Uterus (tissue), 4 donors: ENCODE data around the gene ACVR1. TPM values are rescaled to one million over a fixed set of nuclear protein-coding genes. Genes with fewer than 3 reads are reported as not detected.
"Not testable (repeated sequence)": the region's sequence is repeated elsewhere in the genome, so short reads cannot be mapped to it uniquely, and the experiment has no call there.

Experiments
- DNase-seq, 2 donors: peaks; one replicate each; pipeline ENCODE4 v3.0.0-alpha.2; 2019 to 2020
- H3K27ac ChIP-seq, 2 donors: fragments of 200-600 bp; sonication (generic); 1 replicate in 1 of 2; 2 replicates in 1 of 2; pipeline ENCODE4 v1.5.1; 2016 to 2018
- H3K27me3 ChIP-seq, 2 donors: fragments of 200-600 bp; sonication (generic); one replicate each; pipeline ENCODE4 v1.5.1; 2018 to 2019; ENCODE audit warnings: control low read depth in 1 of 2
- H3K36me3 ChIP-seq, 2 donors: fragments of 200-600 bp; sonication (generic); one replicate each; pipeline ENCODE4 v1.5.1; 2019; ENCODE audit warnings: control low read depth in 1 of 2
- H3K4me1 ChIP-seq, 2 donors: fragments of 200-600 bp; sonication (generic); one replicate each; pipeline ENCODE4 v1.5.1; 2018 to 2019; ENCODE audit warnings: control low read depth in 1 of 2
- H3K4me3 ChIP-seq, 2 donors: fragments of 200-600 bp; sonication (generic); 1 replicate in 1 of 2; 2 replicates in 1 of 2; pipeline ENCODE4 v1.5.1; 2018 to 2019; ENCODE audit warnings: mild to moderate bottlenecking in 1 of 2
- H3K9me3 ChIP-seq, 2 donors: fragments of 200-600 bp; sonication (generic); one replicate each; pipeline ENCODE4 v1.5.1; 2019; ENCODE audit warnings: control low read depth in 1 of 2
- CTCF ChIP-seq, 4 experiments: fragments of 200-600 bp in 2 of 4; fragments of 450-650 bp in 2 of 4; sonication (generic) in 2 of 4; IDR thresholded peaks; one replicate each; pipeline ENCODE4 v1.5.1; 2016 to 2019; ENCODE audit warnings: antibody characterized with exemption in 4 of 4, mild to moderate bottlenecking in 2 of 4, moderate library complexity in 1 of 4
- POLR2A ChIP-seq, 2 donors: fragments of 450-650 bp; IDR thresholded peaks; one replicate each; pipeline ENCODE4 v1.6.1; 2016; ENCODE audit warnings: antibody characterized with exemption in 2 of 2, mild to moderate bottlenecking in 1 of 2, moderate library complexity in 1 of 2
- intact Hi-C: fragments of 100-400 bp; cut with DNase I; formaldehyde crosslinking; loops from one replicate; pipeline ENCODE4 v1.15.1; 2023; ENCODE audit warnings: low total_unique reads
- total RNA-seq, 4 donors: library from RNA; depleted of rRNA in 3 of 4; stranded (reverse); fragments of >200 nt in 3 of 4; gene quantifications; one replicate each; pipeline versions ENCODE4 v1.1.0 to v1.2.4, GENCODE V29; 2014 to 2023
- donor health status: DM: yes; HTN: yes; CAD: no.

ACVR1 gene
- total RNA-seq, 4 donors from 2014 or later: 30.3 to 398 (median 46.7) TPM

GRCh38 chr2:157759855-157760254, 116.3 kb downstream of the ACVR1 start:
- Histone ChIP-seq H3K9me3 (peaks cover 0 to 27% of the 10 kb centered on the region in 2 donors), H3K4me3 (no peak overlapping the region), H3K27ac (no peak overlapping the region), H3K36me3 (no peaks in the 10 kb centered on the region), H3K4me1 (no peaks in the 10 kb centered on the region), H3K27me3 (no peaks in the 10 kb centered on the region)
- DNase-seq: no peak
- intact Hi-C loops: no loop called here
- TF ChIP-seq POLR2A (IDR thresholded peaks at IDR 0.05) (no peak), CTCF (IDR thresholded peaks at IDR 0.05) (no peak)

DNA sequence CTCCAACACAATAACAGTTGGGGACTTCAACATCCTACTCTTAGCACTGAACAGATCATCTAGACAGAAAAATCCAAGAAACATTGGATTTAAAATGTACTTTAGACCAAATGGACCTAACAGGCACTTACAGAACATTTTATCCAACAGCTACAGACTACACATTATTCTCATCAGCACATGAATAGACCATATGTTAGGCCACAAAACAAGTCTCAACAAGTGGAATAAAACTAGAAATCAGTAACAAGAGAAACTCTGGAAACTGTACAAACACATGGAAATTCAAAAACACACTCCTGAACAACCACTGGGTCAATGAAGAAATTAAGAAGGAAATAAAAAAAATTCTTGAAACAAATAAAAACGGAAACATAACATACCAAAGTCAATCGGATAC, 117.5 kb downstream of the ACVR1 start:
- intact Hi-C loops: no loop called here
- Histone ChIP-seq H3K4me1 (no peaks in the 10 kb centered on the region), H3K27me3 (no peaks in the 10 kb centered on the region), H3K4me3 (no peak overlapping the region), H3K9me3 (peaks cover 0 to 27% of the 10 kb centered on the region in 2 donors), H3K36me3 (no peaks in the 10 kb centered on the region), H3K27ac (no peak overlapping the region)
- DNase-seq: no peak
- TF ChIP-seq CTCF (IDR thresholded peaks at IDR 0.05) (no peak), POLR2A (IDR thresholded peaks at IDR 0.05) (no peak)

DNA sequence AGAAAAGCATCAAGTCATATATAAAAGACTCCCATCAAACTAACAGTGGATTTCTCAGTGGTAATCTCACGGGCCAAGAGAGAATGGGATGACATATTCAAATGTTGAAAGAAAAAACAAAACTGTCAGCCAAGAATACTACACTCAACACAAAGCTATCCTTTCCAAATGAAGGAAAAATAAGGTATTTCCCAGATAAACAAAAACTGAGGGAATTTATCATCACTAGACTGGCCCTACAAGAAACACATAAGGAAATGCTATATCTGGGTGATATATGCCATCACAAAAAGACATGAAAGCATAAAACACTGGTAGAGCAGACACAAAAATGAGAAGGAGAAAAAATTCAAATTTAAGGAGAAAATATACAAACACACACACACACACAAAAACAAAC, 118.6 kb downstream of the ACVR1 start:
- TF ChIP-seq CTCF (IDR thresholded peaks at IDR 0.05): no peak
- no peak for TF ChIP-seq POLR2A (IDR thresholded peaks at IDR 0.05)
- intact Hi-C loops: no loop called here
- H3K27me3 ChIP-seq: no peaks in the 10 kb centered on the region
- peaks cover 0 to 27% of the 10 kb centered on the region in 2 donors for H3K9me3 ChIP-seq
- no peak overlapping the region for H3K27ac ChIP-seq
- H3K4me1 ChIP-seq: no peaks in the 10 kb centered on the region
- no peak for DNase-seq
- H3K36me3 ChIP-seq: no peaks in the 10 kb centered on the region
- no peak overlapping the region for H3K4me3 ChIP-seq

GRCh38 chr2:157756447-157756846, 119.7 kb downstream of the ACVR1 start:
- H3K27me3 ChIP-seq, intact Hi-C loops, H3K4me1 ChIP-seq, H3K27ac ChIP-seq, DNase-seq, H3K36me3 ChIP-seq, H3K4me3 ChIP-seq: not testable (repeated sequence)
- H3K9me3 ChIP-seq: peaks cover 0 to 27% of the 10 kb centered on the region in 2 donors

DNA sequence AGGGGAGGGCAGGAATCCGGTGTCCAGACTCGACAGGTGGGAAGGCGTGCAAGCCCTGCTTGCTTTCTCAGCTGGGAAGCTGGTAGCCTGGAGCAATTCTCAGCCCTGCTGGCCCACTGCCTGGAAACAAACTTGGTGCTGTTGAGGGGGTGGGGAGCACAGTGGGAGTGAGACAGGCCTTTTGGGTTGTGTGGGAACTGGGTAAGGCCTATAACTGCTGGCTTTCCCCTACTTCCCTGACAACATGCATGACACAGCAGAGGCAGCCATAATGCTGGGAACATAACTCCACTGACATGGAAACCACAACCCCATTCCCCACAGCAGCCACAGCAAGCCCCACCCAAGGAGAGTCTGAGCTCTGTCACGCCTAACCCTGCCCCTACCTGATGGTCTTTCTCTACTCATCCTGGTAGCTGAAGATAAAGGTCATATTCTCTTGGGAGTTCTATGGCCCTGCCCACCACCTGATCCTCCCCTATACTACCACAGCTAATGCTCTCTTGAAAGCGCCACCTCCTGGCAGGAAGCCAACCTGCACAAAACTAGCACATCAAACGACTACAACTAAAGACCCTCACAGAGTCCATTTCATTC, 124.6 kb downstream of the ACVR1 start:
- Histone ChIP-seq H3K36me3 (no peaks in the 10 kb centered on the region), H3K4me3 (no peak overlapping the region)
- intact Hi-C loops: no loop called here

More for the DNA sequence above, 124.6 kb downstream of the ACVR1 start:
- Histone ChIP-seq H3K9me3 (peaks cover 0 to 6% of the 10 kb centered on the region in 2 donors), H3K4me1 (no peaks in the 10 kb centered on the region), H3K27me3 (no peaks in the 10 kb centered on the region), H3K27ac (no peak overlapping the region)
- TF ChIP-seq POLR2A (IDR thresholded peaks at IDR 0.05) (no peak), CTCF (IDR thresholded peaks at IDR 0.05) (no peak)
- no peak for DNase-seq
